T47D (cell line): ENCODE measurements around the gene TMEM30A.
A peak's percentile ranks its signal among the peaks of the same experiment; 100 is the strongest.

Experiments
- DNase-seq, 2 experiments: peaks; one replicate each; pipeline versions ENCODE4 v3.0.0 to v3.0.0-alpha.2; 2011 to 2012; ENCODE audit warnings: low read depth in 1 of 2, low spot score in 1 of 2
- JUND ChIP-seq: IDR thresholded peaks from 2 replicates; pipeline ENCODE4 v1.6.1; 2012; ENCODE audit warnings: low read depth
- in situ Hi-C: cut with HindIII; loops from 2 replicates; pipeline ENCODE4 v1.10.0; 2016; ENCODE audit warnings: low sequenced_read_pairs, low pct_unique_long_range_greater_than_20kb

The TMEM30A gene

GRCh38 chr6:75305573-75305972, 21.0 kb upstream of the TMEM30A start:
- no peak for TF ChIP-seq JUND
- in situ Hi-C loops: no loop called here
- no peak for DNase-seq

GRCh38 chr6:75302280-75302679, 17.7 kb upstream of the TMEM30A start:
- DNase-seq: no peak
- TF ChIP-seq JUND: no peak
- in situ Hi-C loops: no loop called here

- in situ Hi-C loops: no loop called here
- no peak for DNase-seq
- TF ChIP-seq JUND: no peak
These were observed 16.9 kb upstream of the TMEM30A start for GRCh38 chr6:75301537-75301936.

GRCh38 chr6:75301088-75301487, 16.5 kb upstream of the TMEM30A start:
- in situ Hi-C loops: no loop called here
- no peak for TF ChIP-seq JUND
- no peak for DNase-seq

- no peak for DNase-seq
- TF ChIP-seq JUND: no peak
- in situ Hi-C loops: no loop called here
These were observed 15.9 kb upstream of the TMEM30A start for GRCh38 chr6:75300531-75300855.

GRCh38 chr6:75299801-75300530, 15.4 kb upstream of the TMEM30A start:
- no peak for DNase-seq
- TF ChIP-seq JUND: no peak
- in situ Hi-C loops: no loop called here

GRCh38 chr6:75296811-75297779, 12.5 kb upstream of the TMEM30A start:
- in situ Hi-C loops: no loop called here
- DNase-seq: peak in 1 of 2 experiments; percentile 73
- TF ChIP-seq JUND: no peak

- DNase-seq: no peak
- in situ Hi-C loops: no loop called here
- no peak for TF ChIP-seq JUND
These were observed 8.0 kb upstream of the TMEM30A start for GRCh38 chr6:75292555-75292954.

GRCh38 chr6:75291744-75292143, 7.2 kb upstream of the TMEM30A start:
- no peak for TF ChIP-seq JUND
- in situ Hi-C loops: no loop called here
- DNase-seq: no peak

GRCh38 chr6:75291331-75291730, 6.7 kb upstream of the TMEM30A start:
- DNase-seq: no peak
- in situ Hi-C loops: no loop called here
- TF ChIP-seq JUND: no peak

GRCh38 chr6:75290136-75290945, 5.7 kb upstream of the TMEM30A start:
- DNase-seq: no peak
- no peak for TF ChIP-seq JUND
- in situ Hi-C loops: no loop called here

- TF ChIP-seq JUND: no peak
- in situ Hi-C loops: no loop called here
- DNase-seq: no peak
These were observed 3.4 kb upstream of the TMEM30A start for GRCh38 chr6:75288023-75288422.
